ENCODE data around the gene DLG1.

DLG1 gene

GRCh38 chr3:197028728-197029510 lies 269.5 kb downstream of the DLG1 start:
- no peak for FAIRE-seq

- no peak for FAIRE-seq
Observed at GRCh38 chr3:197027896-197028727, 270.3 kb downstream of the DLG1 start.

- no peak for FAIRE-seq
Observed at GRCh38 chr3:197027151-197027895, 271.1 kb downstream of the DLG1 start.

- no peak for FAIRE-seq
Observed at GRCh38 chr3:197026481-197026866, 271.9 kb downstream of the DLG1 start.

- FAIRE-seq = no peak
Observed at GRCh38 chr3:197025736-197026480, 272.5 kb downstream of the DLG1 start.

GRCh38 chr3:197024881-197025735 lies 273.3 kb downstream of the DLG1 start:
- no peak for FAIRE-seq

- FAIRE-seq = no peak
Observed at GRCh38 chr3:197023998-197024651, 274.3 kb downstream of the DLG1 start.

- no peak for FAIRE-seq
Observed at GRCh38 chr3:197023241-197023997, 275.0 kb downstream of the DLG1 start.

- no peak for FAIRE-seq
Observed at GRCh38 chr3:197022405-197023231, 275.8 kb downstream of the DLG1 start.

- no peak for FAIRE-seq
Observed at GRCh38 chr3:197021729-197022404, 276.5 kb downstream of the DLG1 start.

- no peak for FAIRE-seq
Observed at GRCh38 chr3:197021231-197021630, 277.2 kb downstream of the DLG1 start.

- FAIRE-seq = no peak
Observed at GRCh38 chr3:197019535-197019934, 278.9 kb downstream of the DLG1 start.

- no peak for FAIRE-seq
Observed at GRCh38 chr3:197019021-197019420, 279.4 kb downstream of the DLG1 start.

GRCh38 chr3:197017003-197017402 lies 281.4 kb downstream of the DLG1 start:
- FAIRE-seq = no peak

- no peak for FAIRE-seq
Observed at GRCh38 chr3:197015790-197016736, 282.3 kb downstream of the DLG1 start.

- no peak for FAIRE-seq
Observed at GRCh38 chr3:197014942-197015575, 283.4 kb downstream of the DLG1 start.

- no peak for FAIRE-seq
Observed at GRCh38 chr3:197014024-197014423, 284.4 kb downstream of the DLG1 start.

Data from endometrium (tissue), 2 donors.